Activated naive CD8-positive, alpha-beta T cell treated with anti-CD3 and anti-CD28 coated beads for 36 hours (primary cell): ENCODE measurements around the gene VARS1. TPM values are rescaled to one million over a fixed set of nuclear protein-coding genes. Genes with fewer than 3 reads are reported as not detected.

Experiments
- DNase-seq: peaks from one replicate; pipeline ENCODE4 v3.0.0; 2021
- H3K27ac Mint-ChIP-seq: one replicate; pipeline ENCODE4 v1.8.0; 2022; ENCODE audit warnings: mild to moderate bottlenecking, moderate library complexity, mixed read lengths
- H3K27me3 Mint-ChIP-seq: one replicate; pipeline ENCODE4 v1.8.0; 2022; ENCODE audit warnings: mild to moderate bottlenecking, mixed read lengths
- H3K36me3 Mint-ChIP-seq: one replicate; pipeline ENCODE4 v1.8.0; 2021; ENCODE audit warnings: mild to moderate bottlenecking, mixed read lengths
- H3K4me1 Mint-ChIP-seq: one replicate; pipeline ENCODE4 v1.8.0; 2021; ENCODE audit warnings: mixed read lengths
- H3K4me3 Mint-ChIP-seq: one replicate; pipeline ENCODE4 v1.8.0; 2022; ENCODE audit warnings: mild to moderate bottlenecking, moderate library complexity, mixed read lengths
- H3K9me3 Mint-ChIP-seq: one replicate; pipeline ENCODE4 v1.8.0; 2022; ENCODE audit warnings: mixed read lengths
- total RNA-seq, 2 experiments: library from RNA; stranded (reverse); gene quantifications; one replicate each; pipeline ENCODE4 v1.2.3, GENCODE V29; 2021

The VARS1 gene
- total RNA-seq, 2 experiments from 2014 or later, result 176 to 181 TPM

- peaks cover 6% of the 10 kb centered on the region for H3K27me3 Mint-ChIP-seq
- H3K27ac Mint-ChIP-seq, result no peak overlapping the region
- DNase-seq, result no peak
- H3K4me1 Mint-ChIP-seq, result peaks cover 37% of the 10 kb centered on the region
- peaks cover 2% of the 10 kb centered on the region for H3K9me3 Mint-ChIP-seq
- no peak overlapping the region for H3K4me3 Mint-ChIP-seq
- H3K36me3 Mint-ChIP-seq, result peaks cover 25% of the 10 kb centered on the region
These were observed 20.4 kb downstream of the VARS1 start for GRCh38 chr6:31775184-31775583.

- Mint-ChIP-seq H3K9me3 (peaks cover 2% of the 10 kb centered on the region), H3K4me1 (peaks cover 33% of the 10 kb centered on the region), H3K4me3 (no peak overlapping the region), H3K36me3 (peaks cover 14% of the 10 kb centered on the region), H3K27me3 (peaks cover 6% of the 10 kb centered on the region), H3K27ac (peak overlapping the region; percentile 60)
- DNase-seq, result peak; percentile 39
These were observed 23.6 kb downstream of the VARS1 start for GRCh38 chr6:31771992-31772358.

- Mint-ChIP-seq H3K36me3 (peaks cover 14% of the 10 kb centered on the region), H3K9me3 (peaks cover 2% of the 10 kb centered on the region), H3K27me3 (peaks cover 3% of the 10 kb centered on the region), H3K4me3 (no peak overlapping the region), H3K4me1 (peaks cover 25% of the 10 kb centered on the region), H3K27ac (no peak overlapping the region)
- DNase-seq, result no peak
These were observed 24.7 kb downstream of the VARS1 start for GRCh38 chr6:31770860-31771259.

GRCh38 chr6:31769684-31770371 is 25.7 kb downstream of the VARS1 start:
- no peak overlapping the region for H3K4me3 Mint-ChIP-seq
- H3K27ac Mint-ChIP-seq, result no peak overlapping the region
- H3K4me1 Mint-ChIP-seq, result peaks cover 18% of the 10 kb centered on the region
- DNase-seq, result peak; percentile 81
- H3K27me3 Mint-ChIP-seq, result no peaks in the 10 kb centered on the region
- H3K36me3 Mint-ChIP-seq, result peaks cover 18% of the 10 kb centered on the region
- H3K9me3 Mint-ChIP-seq, result peaks cover 2% of the 10 kb centered on the region

- peaks cover 23% of the 10 kb centered on the region for H3K36me3 Mint-ChIP-seq
- no peaks in the 10 kb centered on the region for H3K27me3 Mint-ChIP-seq
- peaks cover 18% of the 10 kb centered on the region for H3K4me1 Mint-ChIP-seq
- peaks cover 2% of the 10 kb centered on the region for H3K9me3 Mint-ChIP-seq
- H3K27ac Mint-ChIP-seq, result no peak overlapping the region
- no peak overlapping the region for H3K4me3 Mint-ChIP-seq
- no peak for DNase-seq
These were observed 26.9 kb downstream of the VARS1 start for GRCh38 chr6:31768363-31769257.

- Mint-ChIP-seq H3K9me3 (peaks cover 2% of the 10 kb centered on the region), H3K36me3 (peaks cover 28% of the 10 kb centered on the region), H3K4me1 (peaks cover 14% of the 10 kb centered on the region), H3K4me3 (no peak overlapping the region), H3K27me3 (no peaks in the 10 kb centered on the region), H3K27ac (no peak overlapping the region)
- no peak for DNase-seq
These were observed 28.4 kb downstream of the VARS1 start for GRCh38 chr6:31767096-31767645.

- no peak for DNase-seq
- no peaks in the 10 kb centered on the region for H3K27me3 Mint-ChIP-seq
- H3K4me1 Mint-ChIP-seq, result peaks cover 7% of the 10 kb centered on the region
- H3K9me3 Mint-ChIP-seq, result no peaks in the 10 kb centered on the region
- H3K4me3 Mint-ChIP-seq, result no peak overlapping the region
- peaks cover 29% of the 10 kb centered on the region for H3K36me3 Mint-ChIP-seq
- H3K27ac Mint-ChIP-seq, result no peak overlapping the region
These were observed 29.4 kb downstream of the VARS1 start for GRCh38 chr6:31765910-31766794.

- DNase-seq, result no peak
- H3K27ac Mint-ChIP-seq, result no peak overlapping the region
- peaks cover 34% of the 10 kb centered on the region for H3K36me3 Mint-ChIP-seq
- no peak overlapping the region for H3K4me3 Mint-ChIP-seq
- H3K9me3 Mint-ChIP-seq, result no peaks in the 10 kb centered on the region
- H3K27me3 Mint-ChIP-seq, result no peaks in the 10 kb centered on the region
- peaks cover 5% of the 10 kb centered on the region for H3K4me1 Mint-ChIP-seq
These were observed 30.0 kb downstream of the VARS1 start for GRCh38 chr6:31765559-31765909.

GRCh38 chr6:31764198-31764597 is 31.4 kb downstream of the VARS1 start:
- DNase-seq, result no peak
- H3K27ac Mint-ChIP-seq, result no peak overlapping the region
- H3K27me3 Mint-ChIP-seq, result no peaks in the 10 kb centered on the region

GRCh38 chr6:31763619-31763940 is 32.0 kb downstream of the VARS1 start:
- H3K4me1 Mint-ChIP-seq, result no peaks in the 10 kb centered on the region
- no peaks in the 10 kb centered on the region for H3K9me3 Mint-ChIP-seq
- peaks cover 44% of the 10 kb centered on the region for H3K36me3 Mint-ChIP-seq
- DNase-seq, result no peak
- H3K4me3 Mint-ChIP-seq, result no peak overlapping the region
- H3K27me3 Mint-ChIP-seq, result no peaks in the 10 kb centered on the region
- H3K27ac Mint-ChIP-seq, result no peak overlapping the region

More at GRCh38 chr6:31764198-31764597, 31.4 kb downstream of the VARS1 start:
- Mint-ChIP-seq H3K36me3 (peaks cover 38% of the 10 kb centered on the region), H3K4me3 (no peak overlapping the region), H3K4me1 (no peaks in the 10 kb centered on the region), H3K9me3 (no peaks in the 10 kb centered on the region)

- DNase-seq, result no peak
- Mint-ChIP-seq H3K36me3 (peaks cover 46% of the 10 kb centered on the region), H3K9me3 (no peaks in the 10 kb centered on the region), H3K4me1 (no peaks in the 10 kb centered on the region), H3K4me3 (no peak overlapping the region), H3K27ac (no peak overlapping the region), H3K27me3 (no peaks in the 10 kb centered on the region)
These were observed 32.5 kb downstream of the VARS1 start for GRCh38 chr6:31762878-31763618.

- H3K36me3 Mint-ChIP-seq, result peaks cover 47% of the 10 kb centered on the region
- H3K4me3 Mint-ChIP-seq, result no peak within 1 kb of the TSS
- no peaks in the 10 kb centered on the region for H3K9me3 Mint-ChIP-seq
- no peak for DNase-seq
- H3K27me3 Mint-ChIP-seq, result no peaks in the 10 kb centered on the region
- H3K4me1 Mint-ChIP-seq, result no peaks in the 10 kb centered on the region
- no peak within 1 kb of the TSS for H3K27ac Mint-ChIP-seq
These were observed 33.2 kb downstream of the VARS1 start, which contains the start of gene SAPCD1 for GRCh38 chr6:31762356-31762755. TSS of gene SAPCD1 (plus strand) at chr6:31762656. CDS start at chr6:31763055, 399 bp downstream.

- Mint-ChIP-seq H3K4me1 (no peaks in the 10 kb centered on the region), H3K4me3 (no peak overlapping the region), H3K36me3 (peaks cover 47% of the 10 kb centered on the region), H3K27ac (no peak overlapping the region), H3K9me3 (no peaks in the 10 kb centered on the region), H3K27me3 (no peaks in the 10 kb centered on the region)
- no peak for DNase-seq
These were observed 34.2 kb downstream of the VARS1 start for GRCh38 chr6:31761343-31761742.

GRCh38 chr6:31760790-31761189 is 34.8 kb downstream of the VARS1 start:
- Mint-ChIP-seq H3K27ac (no peak overlapping the region), H3K4me1 (no peaks in the 10 kb centered on the region), H3K9me3 (no peaks in the 10 kb centered on the region), H3K36me3 (peaks cover 47% of the 10 kb centered on the region), H3K4me3 (no peak overlapping the region), H3K27me3 (no peaks in the 10 kb centered on the region)
- no peak for DNase-seq
